Peyer's patch (tissue), 4 donors: ENCODE data around the gene WDR38. TPM values are rescaled to one million over a fixed set of nuclear protein-coding genes. Genes with fewer than 3 reads are reported as not detected.
"Not testable (repeated sequence)": the region's sequence is repeated elsewhere in the genome, so short reads cannot be mapped to it uniquely, and the experiment has no call there.

Experiments used
- DNase-seq, 3 donors: peaks; one replicate each; pipeline ENCODE4 v3.0.0-alpha.2; 2017 to 2019
- H3K27ac ChIP-seq, 4 donors: fragments of 200-600 bp; sonication (generic); one replicate each; pipeline ENCODE4 v1.5.1; 2016 to 2019
- H3K27me3 ChIP-seq, 2 donors: fragments of 200-600 bp; sonication (generic); one replicate each; pipeline ENCODE4 v1.5.1; 2019
- H3K36me3 ChIP-seq, 3 donors: fragments of 200-600 bp; sonication (generic); one replicate each; pipeline ENCODE4 v1.5.1; 2016 to 2019
- H3K4me1 ChIP-seq, 4 donors: fragments of 200-600 bp; sonication (generic); one replicate each; pipeline ENCODE4 v1.5.1; 2016 to 2019
- H3K4me3 ChIP-seq, 4 donors: fragments of 200-600 bp; sonication (generic); 1 replicate in 3 of 4; 2 replicates in 1 of 4; pipeline ENCODE4 v1.5.1; 2016 to 2019; ENCODE audit warnings: mild to moderate bottlenecking in 1 of 4
- H3K9me3 ChIP-seq, 4 donors: fragments of 200-600 bp; sonication (generic); one replicate each; pipeline ENCODE4 v1.5.1; 2016 to 2019; ENCODE audit warnings: mild to moderate bottlenecking in 1 of 4
- POLR2A ChIP-seq, 2 donors: fragments of 450-650 bp; IDR thresholded peaks; one replicate each; pipeline ENCODE4 v1.5.1; 2017; ENCODE audit warnings: antibody characterized with exemption in 2 of 2, mild to moderate bottlenecking in 2 of 2, moderate library complexity in 2 of 2
- total RNA-seq, 4 donors: library from RNA; depleted of rRNA; stranded (reverse); fragments of >200 nt; gene quantifications; one replicate each; pipeline ENCODE4 v1.1.0, GENCODE V29; 2016
- TF ChIP-seq, protein P1 (sequence below), 6 experiments: fragments of 450-650 bp in 4 of 6; fragments of 200-600 bp in 2 of 6; sonication (generic) in 1 of 6; IDR thresholded peaks; one replicate each; pipeline ENCODE4 v1.5.1; 2017 to 2019; ENCODE audit warnings: antibody characterized with exemption in 6 of 6, mild to moderate bottlenecking in 3 of 6, moderate library complexity in 1 of 6

The WDR38 gene
- total RNA-seq, 4 donors from 2014 or later = not detected

DNA sequence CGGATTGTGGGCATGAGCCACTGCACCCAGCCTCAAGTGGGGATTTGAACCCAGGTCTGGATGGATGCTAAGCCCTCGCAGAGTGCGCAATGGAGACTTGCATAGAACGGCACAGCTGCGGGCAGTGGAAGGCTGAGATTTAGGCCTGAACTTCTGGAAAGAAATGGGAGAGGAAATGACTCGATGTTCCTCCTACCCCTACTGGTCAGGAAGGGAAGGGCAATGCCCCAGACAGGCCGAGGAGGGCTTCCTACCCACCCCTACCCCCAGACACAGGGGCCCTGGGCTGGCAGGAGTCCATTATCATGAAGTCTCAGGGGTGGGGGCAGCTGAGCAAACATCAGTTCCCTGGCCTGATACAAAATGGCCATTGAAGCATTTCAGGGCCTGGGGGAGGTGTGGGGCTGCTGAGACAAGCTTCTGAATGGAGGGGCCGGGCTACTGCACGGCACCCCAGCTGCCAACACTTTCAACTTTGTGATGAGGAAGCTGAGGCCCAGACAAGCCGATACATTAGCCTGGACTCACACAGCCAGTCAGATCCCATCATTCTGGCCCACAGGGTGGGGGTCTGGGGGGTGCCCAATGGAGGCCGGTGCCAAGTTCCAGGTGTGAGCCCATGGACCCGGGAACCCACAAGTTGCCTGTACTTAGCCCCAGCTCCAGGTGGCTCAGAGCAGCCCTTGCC is 13.5 kb upstream of the WDR38 start:
- Histone ChIP-seq H3K27ac (no peak overlapping the region), H3K9me3 (no peaks in the 10 kb centered on the region)
- TF ChIP-seq, protein P1, sequence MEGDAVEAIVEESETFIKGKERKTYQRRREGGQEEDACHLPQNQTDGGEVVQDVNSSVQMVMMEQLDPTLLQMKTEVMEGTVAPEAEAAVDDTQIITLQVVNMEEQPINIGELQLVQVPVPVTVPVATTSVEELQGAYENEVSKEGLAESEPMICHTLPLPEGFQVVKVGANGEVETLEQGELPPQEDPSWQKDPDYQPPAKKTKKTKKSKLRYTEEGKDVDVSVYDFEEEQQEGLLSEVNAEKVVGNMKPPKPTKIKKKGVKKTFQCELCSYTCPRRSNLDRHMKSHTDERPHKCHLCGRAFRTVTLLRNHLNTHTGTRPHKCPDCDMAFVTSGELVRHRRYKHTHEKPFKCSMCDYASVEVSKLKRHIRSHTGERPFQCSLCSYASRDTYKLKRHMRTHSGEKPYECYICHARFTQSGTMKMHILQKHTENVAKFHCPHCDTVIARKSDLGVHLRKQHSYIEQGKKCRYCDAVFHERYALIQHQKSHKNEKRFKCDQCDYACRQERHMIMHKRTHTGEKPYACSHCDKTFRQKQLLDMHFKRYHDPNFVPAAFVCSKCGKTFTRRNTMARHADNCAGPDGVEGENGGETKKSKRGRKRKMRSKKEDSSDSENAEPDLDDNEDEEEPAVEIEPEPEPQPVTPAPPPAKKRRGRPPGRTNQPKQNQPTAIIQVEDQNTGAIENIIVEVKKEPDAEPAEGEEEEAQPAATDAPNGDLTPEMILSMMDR (IDR thresholded peaks at IDR 0.05) = peak in 4 of 6 experiments; percentile 9 to 29 (median 21)
- no peak for TF ChIP-seq POLR2A (IDR thresholded peaks at IDR 0.05)

GRCh38 chr9:124840300-124840833 is 12.9 kb upstream of the WDR38 start:
- DNase-seq = no peak
- Histone ChIP-seq H3K27ac (no peak overlapping the region), H3K9me3 (no peaks in the 10 kb centered on the region), H3K27me3 (no peaks in the 10 kb centered on the region), H3K4me3 (no peak overlapping the region), H3K4me1 (peaks cover 0 to 2% (median 0%) of the 10 kb centered on the region in 4 donors), H3K36me3 (no peaks in the 10 kb centered on the region)
- TF ChIP-seq POLR2A (IDR thresholded peaks at IDR 0.05) = no peak
- TF ChIP-seq, protein P1 (IDR thresholded peaks at IDR 0.05) = no peak

More for the DNA sequence above, 13.5 kb upstream of the WDR38 start:
- H3K4me3 ChIP-seq = no peak overlapping the region
- H3K4me1 ChIP-seq = peaks cover 0 to 8% (median 0%) of the 10 kb centered on the region in 4 donors
- H3K36me3 ChIP-seq = no peaks in the 10 kb centered on the region
- no peak for DNase-seq
- H3K27me3 ChIP-seq = no peaks in the 10 kb centered on the region

DNA sequence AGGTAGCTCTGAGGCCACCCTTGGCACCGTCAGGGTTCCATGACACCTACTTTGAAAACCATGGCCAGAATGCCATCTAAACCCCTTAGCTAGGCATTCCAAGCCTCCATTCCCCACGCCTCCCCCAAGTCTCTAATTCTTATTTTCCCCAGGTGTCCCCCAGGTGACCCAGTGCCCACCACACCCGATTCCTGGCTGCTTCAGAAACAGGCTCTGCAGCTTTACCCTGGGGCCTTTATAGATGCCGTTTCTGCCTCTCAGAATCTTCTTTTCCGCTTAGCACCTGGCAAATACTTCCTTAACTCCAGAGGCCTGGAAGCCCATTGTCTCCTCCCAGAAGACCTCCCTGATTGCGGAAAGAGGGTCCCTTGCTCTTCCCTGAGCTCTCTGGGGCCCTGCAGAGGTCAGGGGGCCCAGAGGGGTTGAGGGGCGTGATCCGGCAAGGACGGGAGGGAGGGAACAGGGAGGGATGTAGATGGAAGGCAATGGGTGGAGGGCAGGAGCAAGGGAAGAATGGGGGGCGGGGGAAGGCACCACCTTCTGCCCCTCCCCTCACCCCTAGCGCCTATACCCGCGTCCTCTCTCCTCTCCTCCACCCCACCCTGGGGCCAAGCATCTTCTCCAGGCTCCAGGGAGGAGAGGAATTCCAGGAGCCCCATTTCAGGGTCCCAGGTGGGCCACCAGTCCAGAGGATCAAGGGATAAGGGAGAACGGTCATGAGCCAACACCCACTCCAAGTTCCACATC is 12.0 kb upstream of the WDR38 start:
- no peaks in the 10 kb centered on the region for H3K27me3 ChIP-seq
- no peak for TF ChIP-seq POLR2A (IDR thresholded peaks at IDR 0.05)
- TF ChIP-seq, protein P1 (IDR thresholded peaks at IDR 0.05) = no peak
- no peak overlapping the region for H3K27ac ChIP-seq
- no peaks in the 10 kb centered on the region for H3K36me3 ChIP-seq
- H3K4me1 ChIP-seq = no peaks in the 10 kb centered on the region
- DNase-seq = no peak
- no peaks in the 10 kb centered on the region for H3K9me3 ChIP-seq
- no peak overlapping the region for H3K4me3 ChIP-seq

DNA sequence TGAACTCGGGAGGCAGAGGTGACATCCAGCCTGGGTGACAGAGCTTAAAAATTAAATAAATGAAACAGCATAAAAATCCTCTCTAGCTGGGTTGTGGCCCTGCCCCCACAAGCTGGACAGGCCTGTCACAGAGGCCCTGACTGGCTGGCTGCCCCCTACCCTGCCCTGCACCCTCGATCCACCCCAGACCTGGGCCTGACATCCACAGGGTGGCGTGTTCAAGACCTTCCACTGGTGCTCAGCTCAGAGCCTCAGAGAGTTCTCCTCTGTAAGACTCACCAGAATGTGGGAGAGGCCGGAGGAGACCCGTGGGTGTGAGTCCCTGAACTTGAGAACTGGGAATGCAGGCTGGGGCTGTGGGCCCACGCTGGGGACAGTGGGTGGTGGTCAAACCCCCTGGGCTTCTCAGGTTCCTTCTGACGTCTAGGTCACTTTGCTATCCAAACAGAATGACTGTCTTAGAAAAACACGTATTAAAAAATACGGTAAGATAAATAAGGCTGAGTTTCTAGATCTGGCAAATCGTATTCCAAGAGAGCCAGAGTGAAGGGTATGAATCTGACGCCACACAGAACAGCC is 9.7 kb upstream of the WDR38 start:
- no peak for TF ChIP-seq POLR2A (IDR thresholded peaks at IDR 0.05)
- TF ChIP-seq, protein P1 (IDR thresholded peaks at IDR 0.05) = no peak
- Histone ChIP-seq H3K9me3 (no peaks in the 10 kb centered on the region), H3K4me1 (no peaks in the 10 kb centered on the region), H3K27me3 (no peaks in the 10 kb centered on the region), H3K27ac (no peak overlapping the region), H3K4me3 (no peak overlapping the region), H3K36me3 (no peaks in the 10 kb centered on the region)
- no peak for DNase-seq

DNA sequence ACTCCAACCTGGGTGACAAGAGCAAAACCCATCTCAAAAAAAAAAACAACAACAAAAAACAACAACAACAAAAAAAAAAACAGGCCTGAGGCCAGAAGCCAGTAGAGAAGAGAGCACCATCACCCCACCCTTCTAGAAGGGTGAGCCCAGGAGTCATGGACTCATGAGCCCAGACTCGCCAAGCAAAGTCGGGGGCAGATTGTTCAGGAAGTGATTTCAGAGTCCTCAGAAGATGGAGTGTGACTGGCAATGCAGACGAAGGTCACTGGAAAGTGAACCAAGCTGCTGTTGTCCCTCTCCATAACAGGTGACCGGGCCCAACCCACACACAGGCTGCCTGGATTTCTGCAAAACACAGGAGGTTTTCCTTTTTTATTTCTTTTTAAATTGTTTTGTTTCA is 9.0 kb upstream of the WDR38 start:
- H3K4me1 ChIP-seq = no peaks in the 10 kb centered on the region
- H3K9me3 ChIP-seq = no peaks in the 10 kb centered on the region
- no peak for TF ChIP-seq POLR2A (IDR thresholded peaks at IDR 0.05)
- TF ChIP-seq, protein P1 (IDR thresholded peaks at IDR 0.05) = no peak
- no peak for DNase-seq
- no peaks in the 10 kb centered on the region for H3K36me3 ChIP-seq
- no peaks in the 10 kb centered on the region for H3K27me3 ChIP-seq
- no peak overlapping the region for H3K27ac ChIP-seq
- H3K4me3 ChIP-seq = no peak overlapping the region

GRCh38 chr9:124846467-124846866 is 6.8 kb upstream of the WDR38 start:
- not testable (repeated sequence) for H3K27ac ChIP-seq

More at GRCh38 chr9:124846467-124846866, 6.8 kb upstream of the WDR38 start:
- H3K4me3 ChIP-seq, DNase-seq, H3K27me3 ChIP-seq, H3K36me3 ChIP-seq, H3K4me1 ChIP-seq, H3K9me3 ChIP-seq: not testable (repeated sequence)
